Kasumi-1 (cell line): ENCODE data around the gene FLYWCH1.
A peak's percentile ranks its signal among the peaks of the same experiment; 100 is the strongest.

Experiments used
- DNase-seq, 2 experiments: peaks; one replicate each; lab custom pipeline; 2025; lab: John Stamatoyannopoulos, UW

FLYWCH1 gene

DNA sequence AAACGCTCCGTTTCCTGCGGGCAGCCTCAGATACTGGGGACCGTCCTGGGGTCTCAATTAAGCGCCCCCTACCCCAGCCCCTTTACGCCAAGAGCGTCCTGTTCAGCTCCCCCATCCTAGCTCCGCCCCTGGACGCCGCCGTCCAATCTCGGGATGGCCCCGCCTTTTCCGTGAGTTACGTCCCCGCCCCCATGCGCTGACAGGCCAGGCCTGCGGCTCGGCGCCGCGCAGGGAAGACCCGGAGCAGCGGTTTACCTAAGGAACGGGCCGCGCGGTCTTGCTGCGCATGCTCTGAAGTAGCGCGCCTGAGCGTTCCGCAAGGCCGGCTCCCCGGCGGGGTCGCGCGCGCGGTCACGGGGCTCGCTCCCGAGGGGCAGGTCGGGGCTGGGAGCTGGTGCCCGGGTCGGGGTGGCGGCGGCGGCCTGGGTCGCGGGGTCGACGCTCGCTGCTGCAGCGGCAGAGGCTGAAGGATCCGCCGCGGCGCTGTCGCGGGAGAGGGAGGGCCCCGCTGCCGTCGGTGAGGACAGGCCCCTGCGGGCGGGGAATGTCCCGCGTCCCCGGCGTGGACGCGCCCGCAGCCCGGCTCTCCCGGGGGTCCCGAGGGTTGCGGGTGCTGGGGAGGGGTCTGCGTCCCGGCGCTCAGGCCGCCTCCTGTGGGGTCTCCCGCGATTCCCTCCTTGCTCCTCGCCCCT is at the start of gene FLYWCH1:
TSS of gene FLYWCH1 (plus strand) at position 294 of the 692 bp plus-strand sequence. CDS start 17,755 bp downstream, outside the sequence.
- peak; percentile 77 to 84 for DNase-seq

DNA sequence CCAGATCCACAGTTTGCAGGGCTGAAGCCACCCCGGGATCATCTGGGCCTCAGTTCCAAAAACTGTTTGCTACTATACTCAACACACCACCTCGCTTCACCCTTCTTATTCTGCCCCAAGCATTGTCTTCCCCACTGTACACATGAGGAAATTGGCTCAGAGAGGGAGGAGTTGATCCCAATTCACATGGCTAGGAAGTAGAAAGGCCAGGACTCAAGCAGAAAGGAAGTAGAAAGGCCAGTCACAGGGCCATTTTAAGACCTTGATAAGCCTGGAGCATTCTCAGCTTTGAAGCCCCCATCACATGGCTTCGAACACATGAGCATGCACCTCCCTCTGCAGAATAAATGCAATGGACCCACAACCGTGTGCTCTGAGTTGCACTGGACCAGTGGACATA is 46.1 kb upstream of the FLYWCH1 start:
- DNase-seq, result no peak

GRCh38 chr16:2866431-2866830 is 45.3 kb upstream of the FLYWCH1 start:
- no peak for DNase-seq

DNA sequence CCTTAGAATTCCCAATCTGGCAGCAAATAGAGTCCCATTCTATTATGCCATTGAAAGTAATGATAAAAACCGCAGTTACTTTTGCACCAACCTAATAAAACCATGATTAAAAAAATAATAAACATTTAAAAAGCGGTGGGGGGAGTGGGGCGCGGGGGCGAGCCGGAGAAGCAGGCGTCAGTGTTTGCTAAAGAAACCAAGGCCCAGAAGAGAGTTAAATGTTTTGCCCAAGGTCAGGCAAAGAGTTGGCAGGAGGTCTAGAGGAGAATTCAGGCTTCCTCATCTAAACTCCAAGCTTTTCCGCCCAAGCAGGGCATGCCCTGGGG is 44.1 kb upstream of the FLYWCH1 start:
- no peak for DNase-seq

DNA sequence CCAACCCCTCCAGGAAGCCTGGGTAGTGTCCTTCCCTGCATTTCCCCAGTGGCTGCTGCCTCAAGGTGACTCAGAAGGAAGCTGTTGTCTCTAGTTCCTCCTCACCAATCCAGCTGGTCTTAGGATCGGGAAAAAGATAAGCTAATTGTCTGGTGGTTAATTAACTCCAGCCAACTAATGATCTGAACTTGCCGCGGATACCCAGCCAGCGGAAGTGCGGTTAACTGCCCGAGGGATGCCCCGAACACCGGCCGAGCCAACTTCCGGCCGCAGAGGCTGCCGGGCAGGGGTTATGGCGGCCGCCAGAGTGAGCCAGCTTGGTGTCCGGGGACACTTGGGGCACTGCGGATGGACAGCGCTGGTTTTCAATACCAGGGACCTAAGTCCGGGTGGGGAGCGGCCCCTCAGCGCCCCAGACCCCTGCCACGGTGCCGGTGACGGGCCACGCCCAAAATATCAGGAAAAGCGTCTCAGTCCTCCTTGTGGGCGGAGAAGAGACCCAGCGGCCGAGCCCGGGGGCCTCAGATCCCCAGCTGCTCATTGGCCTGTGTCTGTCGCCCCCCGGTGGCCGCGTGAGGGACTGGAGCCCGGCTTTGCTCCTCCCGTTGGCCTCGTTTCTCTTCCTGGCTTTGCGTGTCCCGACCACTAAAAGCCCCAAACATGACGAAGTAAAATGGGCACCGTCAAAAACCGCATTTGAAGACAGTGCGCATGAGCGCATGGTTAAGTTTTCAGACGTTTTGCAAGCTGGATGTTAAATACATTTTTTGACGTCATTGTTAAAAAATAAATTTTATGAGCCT is 43.5 kb upstream of the FLYWCH1 start:
- DNase-seq, result peak; percentile 70 to 75

DNA sequence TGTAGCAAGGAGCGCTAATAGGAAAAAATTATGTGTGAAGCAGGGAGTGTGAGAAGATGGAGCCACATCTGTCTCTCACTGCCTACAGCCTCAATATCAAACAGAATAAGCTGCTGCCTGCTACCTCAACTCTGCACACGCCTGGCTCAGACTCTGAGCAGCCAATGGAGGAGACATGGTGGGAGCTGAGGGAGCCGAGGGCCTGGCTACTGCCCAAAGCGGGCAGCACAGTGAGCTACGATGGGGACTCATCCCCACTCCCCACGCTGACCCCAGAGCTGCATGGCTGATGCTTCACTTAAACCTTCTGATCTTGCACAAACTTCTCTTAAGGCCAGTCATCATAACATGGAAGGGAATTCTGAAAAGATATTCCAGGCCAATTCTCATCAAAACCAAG is 39.8 kb upstream of the FLYWCH1 start:
- no peak for DNase-seq

GRCh38 chr16:2874032-2874911 is 37.5 kb upstream of the FLYWCH1 start:
- no peak for DNase-seq

- peak; percentile 18 to 35 for DNase-seq
These were observed 36.8 kb upstream of the FLYWCH1 start for GRCh38 chr16:2874912-2875362.

DNA sequence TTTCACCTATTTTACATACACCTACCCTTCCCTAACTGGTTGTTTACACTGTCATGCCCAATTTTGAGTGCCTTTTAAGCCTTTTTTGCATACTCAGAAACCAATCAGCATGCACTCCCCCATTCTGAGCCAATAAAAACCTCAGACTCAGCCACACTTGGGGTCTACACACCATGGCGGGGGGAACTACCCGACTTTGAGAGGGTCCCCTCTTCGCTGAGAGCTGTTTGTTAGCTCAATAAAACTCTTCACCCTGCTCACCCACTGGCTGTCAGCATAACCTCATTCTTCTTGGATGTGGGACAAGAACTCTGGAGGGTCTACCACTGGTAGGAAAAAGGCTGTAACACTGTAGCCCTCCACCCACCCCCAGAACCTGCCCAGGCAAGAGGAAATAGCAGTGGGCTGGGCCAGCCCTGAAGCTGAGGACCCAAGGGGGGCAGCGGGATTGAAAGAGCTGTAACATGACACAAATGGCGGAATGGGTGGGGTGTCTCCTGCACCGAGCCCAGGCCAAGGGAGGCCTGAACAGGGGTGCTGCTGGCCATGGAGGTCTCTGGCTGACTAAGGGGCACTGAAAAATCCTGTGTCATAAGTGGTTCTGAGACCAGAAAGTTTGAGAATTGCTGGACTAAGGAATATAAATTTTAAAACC is 31.8 kb upstream of the FLYWCH1 start:
- DNase-seq, result no peak

DNA sequence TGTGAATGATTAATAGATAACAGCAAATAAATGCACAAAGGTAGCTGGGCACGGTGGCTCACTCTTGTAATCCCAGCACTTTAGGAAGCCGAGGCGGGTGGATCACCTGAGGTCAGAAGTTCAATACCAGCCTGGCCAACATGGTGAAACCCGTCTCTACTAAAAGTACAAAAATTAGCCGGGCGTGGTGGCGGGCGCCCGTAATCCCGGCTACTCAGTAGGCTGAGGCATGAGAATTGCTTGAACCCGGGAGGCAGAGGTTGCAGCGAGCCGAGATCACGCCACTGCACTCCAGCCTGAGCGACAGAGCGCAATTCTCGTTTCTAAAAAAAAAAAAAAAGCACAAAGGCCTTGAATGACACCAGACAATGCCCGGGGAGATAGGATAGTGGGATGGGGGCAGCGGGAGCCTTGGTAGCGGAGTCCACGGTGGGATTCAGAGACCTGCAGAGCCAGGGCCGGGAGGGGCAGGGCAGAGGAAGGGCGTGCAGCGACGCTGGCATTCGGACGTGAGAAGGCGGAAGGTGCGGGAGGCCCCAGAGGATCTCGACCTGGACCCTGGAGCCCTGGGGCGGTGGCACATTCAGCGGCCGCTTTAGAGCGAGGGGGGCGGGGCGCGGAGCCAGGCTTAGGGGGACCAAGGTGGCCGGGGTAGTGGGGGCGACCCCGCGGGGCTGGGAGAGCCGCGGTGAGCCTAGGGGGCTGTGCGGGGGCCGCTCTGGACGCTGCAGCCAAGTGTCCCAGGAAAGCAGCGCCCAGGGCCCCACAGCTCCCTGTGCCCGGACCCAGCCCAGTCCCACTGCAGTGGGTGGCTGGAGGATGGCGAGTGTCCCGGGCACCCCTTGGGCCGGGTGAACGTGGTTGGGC is 29.7 kb upstream of the FLYWCH1 start:
- no peak for DNase-seq

DNA sequence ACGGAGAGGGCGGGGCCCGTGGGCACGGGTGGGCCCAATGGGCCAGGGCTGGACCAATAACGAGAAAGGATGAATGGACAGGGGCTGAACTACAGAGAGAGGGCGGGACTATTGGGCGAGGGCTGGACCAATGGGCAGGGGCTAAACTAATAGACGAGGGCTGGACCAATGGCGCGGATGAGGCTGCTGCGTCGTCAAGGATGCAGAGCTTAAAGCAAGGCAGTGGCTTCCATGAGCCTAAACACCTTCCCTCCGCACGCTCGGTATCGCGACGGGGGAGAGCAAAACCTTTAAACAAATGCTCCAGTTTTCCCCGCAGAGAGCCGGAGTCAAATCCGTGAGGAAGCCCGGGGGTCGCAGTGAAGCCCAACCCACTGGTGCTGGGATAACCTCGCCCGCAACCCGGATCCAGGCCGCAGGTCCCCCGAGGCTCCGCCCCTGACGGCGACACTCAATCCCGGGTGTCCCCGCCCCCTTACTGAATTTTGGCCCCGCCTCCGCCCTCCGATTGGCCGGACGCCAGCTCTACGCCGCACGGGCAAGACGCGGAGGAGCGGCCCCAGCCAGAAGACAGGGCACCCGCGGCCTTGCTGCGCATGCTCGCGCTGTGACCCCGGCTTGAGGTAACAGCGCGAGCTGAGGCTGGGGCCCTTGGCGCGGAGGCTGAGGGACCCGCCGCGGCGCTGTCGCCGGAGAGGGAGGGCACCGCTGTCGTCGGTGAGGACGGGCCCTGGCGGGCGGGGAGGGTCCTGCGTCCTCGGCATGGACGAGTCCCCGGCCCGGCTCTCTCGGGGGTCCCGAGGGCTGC is 28.9 kb upstream of the FLYWCH1 start, which contains the start of gene FLYWCH2:
TSS of gene FLYWCH2 (plus strand) at position 566 of the 808 bp plus-strand sequence. CDS start 13,235 bp downstream, outside the sequence.
- DNase-seq, result peak; percentile 84 to 88

DNA sequence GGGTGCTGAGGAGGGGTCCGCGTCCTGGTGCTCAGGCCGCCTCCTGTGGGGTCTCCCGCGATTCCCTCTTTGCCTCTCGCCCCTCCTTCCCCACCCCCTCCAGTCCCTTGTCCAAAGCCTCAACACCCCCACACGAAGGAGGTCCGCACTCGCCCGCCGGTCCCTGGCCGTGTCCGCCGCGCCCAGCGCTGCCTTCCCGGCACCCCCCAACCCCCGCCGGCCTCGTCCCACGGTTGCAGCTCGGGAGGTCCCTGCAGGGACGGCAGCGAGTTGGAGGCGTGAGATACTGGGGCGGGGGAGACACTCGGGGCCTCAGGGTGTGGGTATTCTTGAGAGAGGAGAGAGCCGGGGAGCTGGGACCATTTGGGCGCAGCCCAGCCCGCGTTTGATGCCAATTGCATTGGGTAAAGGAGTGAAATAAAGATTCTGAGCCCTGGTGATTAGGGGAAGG is 28.2 kb upstream of the FLYWCH1 start:
- DNase-seq, result no peak

DNA sequence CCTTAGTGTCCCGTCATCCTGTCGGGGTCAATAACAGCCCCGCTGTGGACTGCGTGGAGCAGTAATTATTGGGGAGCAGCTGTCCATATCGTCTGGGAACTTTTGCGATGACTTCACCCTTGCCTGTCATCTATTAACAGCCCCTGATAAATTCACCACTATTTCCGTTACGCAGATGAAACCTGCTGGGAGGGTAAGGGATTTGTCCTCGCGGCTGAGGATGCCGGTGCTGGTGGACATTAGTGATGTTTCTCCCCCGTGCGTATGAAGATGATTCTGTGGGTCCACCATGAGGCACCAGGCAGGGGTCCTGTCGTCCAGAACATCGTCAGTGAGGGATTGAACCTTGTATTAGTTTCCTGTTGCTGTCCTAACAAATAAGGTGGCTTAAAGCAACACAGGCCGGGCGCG is 27.7 kb upstream of the FLYWCH1 start:
- DNase-seq, result no peak

DNA sequence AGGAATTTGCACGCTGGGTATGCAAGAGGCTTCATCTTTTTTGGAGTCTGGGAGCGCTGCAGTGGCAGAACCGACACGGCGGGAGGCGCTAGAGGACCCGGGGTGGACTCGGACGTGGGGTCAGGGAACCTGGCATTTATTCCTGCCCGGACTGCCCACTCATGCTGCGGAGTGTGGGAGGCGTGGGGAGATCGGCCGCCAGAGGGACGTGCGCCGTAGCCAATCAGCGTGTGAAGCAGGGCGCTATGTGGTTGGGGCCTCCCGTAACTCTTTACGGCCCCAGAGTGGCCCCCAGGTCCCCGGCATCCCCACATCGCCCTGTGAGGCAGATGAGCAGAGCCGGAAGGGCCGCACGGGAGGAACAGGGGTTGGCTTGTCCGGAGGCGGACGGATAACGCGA is 17.5 kb upstream of the FLYWCH1 start:
- DNase-seq, result no peak

DNA sequence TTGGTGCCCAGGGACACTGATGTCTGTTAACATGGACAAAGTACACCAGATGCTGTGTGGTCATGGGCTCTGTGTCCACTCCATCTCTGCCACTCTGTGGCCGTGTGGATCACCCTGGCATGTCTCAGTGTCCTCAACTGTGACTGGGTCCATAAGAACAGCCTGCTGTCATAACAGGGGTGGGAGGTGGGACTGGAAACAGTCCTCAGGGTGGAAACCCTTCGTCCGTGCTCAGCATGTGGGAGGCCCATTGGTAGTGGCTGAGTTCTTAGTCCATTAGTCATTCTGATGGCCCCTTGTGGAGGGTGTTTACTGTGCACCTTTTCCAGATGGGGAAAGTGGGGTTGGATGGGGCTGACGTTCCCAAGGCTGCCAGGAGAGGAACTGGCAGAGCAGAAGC is 15.9 kb upstream of the FLYWCH1 start:
- no peak for DNase-seq

- DNase-seq, result no peak
These were observed 15.2 kb upstream of the FLYWCH1 start for GRCh38 chr16:2896480-2897010.

GRCh38 chr16:2897110-2897509 is 14.6 kb upstream of the FLYWCH1 start:
- DNase-seq, result no peak

- no peak for DNase-seq
These were observed 12.7 kb upstream of the FLYWCH1 start for GRCh38 chr16:2898831-2899563.

DNA sequence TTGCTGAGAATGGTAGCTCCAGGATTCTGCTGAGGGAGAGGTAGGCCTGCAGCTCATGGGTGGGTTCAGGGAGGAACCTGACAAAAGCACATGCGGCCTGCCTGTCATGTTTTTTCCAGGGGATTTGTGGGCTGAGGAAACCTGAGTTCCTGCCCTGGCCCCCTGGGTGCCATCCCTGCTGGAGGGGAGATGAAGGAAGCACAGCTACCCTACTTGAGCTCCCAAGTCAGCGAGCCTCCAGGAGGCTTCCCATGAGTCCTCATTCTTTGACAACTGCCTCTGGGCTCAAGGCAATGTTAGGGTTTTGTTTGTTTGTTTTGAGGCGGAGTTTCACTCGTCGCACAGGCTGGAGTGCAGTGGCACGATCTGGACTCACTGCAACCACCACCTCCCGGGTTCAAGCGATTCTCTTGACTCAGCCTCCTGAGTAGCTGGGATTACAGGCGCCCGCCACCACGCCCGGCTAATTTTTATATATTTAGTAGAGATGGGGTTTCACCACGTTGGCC is 12.1 kb upstream of the FLYWCH1 start:
- no peak for DNase-seq
